GM12878 (cell line): ENCODE results near the gene FAM228B. TPM values are rescaled to one million over a fixed set of nuclear protein-coding genes. Genes with fewer than 3 reads are reported as not detected.

Experiments
- ATAC-seq: fragments of 200-7000 bp; cut with Tn5 transposase; 3 replicates; pipeline ENCODE4 v1.9.1; 2020; ENCODE audit warnings: mild to moderate bottlenecking, moderate library complexity
- BruUV-seq: library from RNA; stranded (reverse); fragments of 400-500 nt; replicated peaks from 2 replicates; lab custom pipeline; 2021; lab: Mats Ljungman, UMichigan
- CTCF ChIA-PET: fragments of 300-600 bp; sonication (Branson Sonifier 250); formaldehyde crosslinking; extraction: SDS; loops from one replicate; lab custom pipeline; 2021; ENCODE audit warnings: inconsistent platforms; lab: Yijun Ruan, JAX
- POLR2A ChIA-PET: fragments of 350-600 bp; formaldehyde crosslinking; extraction: SDS; loops from one replicate; lab custom pipeline; 2021; ENCODE audit warnings: inconsistent platforms; lab: Charles Lee
- RAD21 ChIA-PET: fragments of 300-600 bp; sonication (Branson Sonifier 250); formaldehyde crosslinking; loops from one replicate; lab custom pipeline; 2023; ENCODE audit warnings: antibody characterized with exemption; ENCODE audit not compliant: unreplicated experiment; lab: Charles Lee
- SMC1A ChIA-PET: fragments of 300-600 bp; sonication (Branson Sonifier 250); formaldehyde crosslinking; loops from one replicate; lab custom pipeline; 2023; ENCODE audit not compliant: unreplicated experiment, uncharacterized antibody; lab: Charles Lee
- DNase-seq: peaks from one replicate; pipeline ENCODE4 v3.0.0-alpha.2; 2011; ENCODE audit warnings: low read depth, low spot score
- FAIRE-seq: peaks from 3 replicates; lab custom pipeline; 2011; peaks lifted over from hg19 to GRCh38; lab: Jason Lieb, UNC
- H2AFZ ChIP-seq: 2 replicates; pipeline ENCODE4 v1.6.0; 2011; ENCODE audit warnings: low read depth, low read length, control low read depth; ENCODE audit not compliant: control insufficient read depth
- H3K27ac ChIP-seq: 2 replicates; pipeline ENCODE4 v1.5.1; 2011; ENCODE audit warnings: control low read depth; ENCODE audit not compliant: control insufficient read depth, insufficient read depth
- H3K27me3 ChIP-seq, 2 experiments: replicated peaks in 1 of 2; 2 replicates each; pipeline versions ENCODE4 v1.6.0 to v1.6.1; 2011; ENCODE audit warnings: low read length in 1 of 2; ENCODE audit not compliant: control insufficient read depth in 2 of 2, insufficient read depth in 2 of 2
- H3K36me3 ChIP-seq, 2 experiments: 2 replicates each; pipeline ENCODE4 v1.5.1; 2011; ENCODE audit warnings: low read length in 1 of 2; ENCODE audit not compliant: control insufficient read depth in 2 of 2, insufficient read depth in 2 of 2
- H3K4me1 ChIP-seq: 2 replicates; pipeline ENCODE4 v1.6.1; 2011; ENCODE audit warnings: mild to moderate bottlenecking, low read length, moderate library complexity, mixed read lengths; ENCODE audit not compliant: control insufficient read depth, insufficient read depth
- H3K4me2 ChIP-seq: 2 replicates; pipeline ENCODE4 v1.6.0; 2011; ENCODE audit warnings: control low read depth; ENCODE audit not compliant: control insufficient read depth, insufficient read depth
- H3K4me3 ChIP-seq: fragments of 200-600 bp; sonication (generic); 2 replicates; pipeline ENCODE4 v1.5.1; 2016
- H3K79me2 ChIP-seq: 2 replicates; pipeline ENCODE4 v1.6.0; 2011; ENCODE audit warnings: low read length; ENCODE audit not compliant: control insufficient read depth, insufficient read depth
- H3K9ac ChIP-seq: 2 replicates; pipeline ENCODE4 v1.8.0; 2011; ENCODE audit warnings: low read length, control low read depth, mixed read lengths; ENCODE audit not compliant: control insufficient read depth, insufficient read depth
- H3K9me3 ChIP-seq: replicated peaks from 3 replicates; pipeline ENCODE4 v1.5.1; 2011; ENCODE audit warnings: mild to moderate bottlenecking, low read length; ENCODE audit not compliant: control insufficient read depth, insufficient read depth
- H4K20me1 ChIP-seq: 2 replicates; pipeline ENCODE4 v1.6.0; 2011; ENCODE audit not compliant: control insufficient read depth, insufficient read depth
- BHLHE40 ChIP-seq, 2 experiments: fragments of 450-650 bp in 1 of 2; IDR thresholded peaks; 2 replicates each; pipeline ENCODE4 v1.6.1; 2011 to 2017; ENCODE audit warnings: low read depth in 2 of 2, borderline replicate concordance in 1 of 2, improper control_type of control experiment in 1 of 2, low read length in 1 of 2, mild to moderate bottlenecking in 1 of 2
- BRCA1 ChIP-seq: IDR thresholded peaks from 2 replicates; pipeline ENCODE4 v1.6.1; 2011; ENCODE audit warnings: low read depth, low read length, improper control_type of control experiment
- CBFB ChIP-seq: IDR thresholded peaks from 2 replicates; pipeline ENCODE4 v1.6.1; 2016; ENCODE audit warnings: antibody characterized with exemption, low read depth
- GATAD2B ChIP-seq: fragments of 450-650 bp; conservative IDR thresholded peaks from 2 replicates; pipeline ENCODE4 v1.6.1; 2017; ENCODE audit warnings: low read depth, mild to moderate bottlenecking, moderate library complexity
- HDAC2 ChIP-seq: fragments of 200-600 bp; sonication (generic); IDR thresholded peaks from 2 replicates; pipeline ENCODE4 v1.6.1; 2017
- JUNB ChIP-seq: IDR thresholded peaks from 2 replicates; pipeline ENCODE4 v1.6.1; 2016; ENCODE audit warnings: antibody characterized with exemption, mild to moderate bottlenecking
- LARP7 ChIP-seq: fragments of 450-650 bp; IDR thresholded peaks from 2 replicates; pipeline ENCODE4 v1.6.1; 2017; ENCODE audit warnings: mild to moderate bottlenecking
- MAX ChIP-seq: IDR thresholded peaks from 2 replicates; pipeline ENCODE4 v1.6.1; 2012; ENCODE audit warnings: low read depth, low read length, improper control_type of control experiment
- MYC ChIP-seq: IDR thresholded peaks from 2 replicates; pipeline ENCODE4 v1.6.1; 2011; ENCODE audit warnings: mild to moderate bottlenecking, low read length, moderate library complexity, inconsistent platforms; ENCODE audit not compliant: insufficient read depth, insufficient replicate concordance, insufficient read length, severe bottlenecking
- NFIC ChIP-seq: IDR thresholded peaks from 2 replicates; pipeline ENCODE4 v1.6.1; 2012; ENCODE audit warnings: low read depth, mild to moderate bottlenecking, inconsistent platforms, low read length, moderate library complexity
- PBX3 ChIP-seq: IDR thresholded peaks from 2 replicates; pipeline ENCODE4 v1.6.1; 2011; ENCODE audit warnings: mild to moderate bottlenecking, low read depth, low read length, moderate library complexity; ENCODE audit not compliant: insufficient replicate concordance
- PML ChIP-seq: IDR thresholded peaks from 2 replicates; pipeline ENCODE4 v1.6.1; 2012; ENCODE audit warnings: low read length, inconsistent platforms
- POLR2AphosphoS5 ChIP-seq: IDR thresholded peaks from 2 replicates; pipeline ENCODE4 v1.6.1; 2011; ENCODE audit warnings: mild to moderate bottlenecking, low read length, inconsistent platforms
- RUNX3 ChIP-seq: IDR thresholded peaks from 2 replicates; pipeline ENCODE4 v1.6.1; 2012; ENCODE audit warnings: low read length, inconsistent platforms
- STAT1 ChIP-seq: fragments of 450-650 bp; conservative IDR thresholded peaks from 2 replicates; pipeline ENCODE4 v1.6.1; 2014; ENCODE audit warnings: antibody characterized with exemption, mild to moderate bottlenecking
- TCF12 ChIP-seq: IDR thresholded peaks from 2 replicates; pipeline ENCODE4 v1.6.1; 2011; ENCODE audit warnings: low read depth, mild to moderate bottlenecking, low read length
- USF2 ChIP-seq: IDR thresholded peaks from 2 replicates; pipeline ENCODE4 v1.6.1; 2011; ENCODE audit warnings: low read depth, low read length, improper control_type of control experiment, borderline replicate concordance
- ZZZ3 ChIP-seq: IDR thresholded peaks from 2 replicates; pipeline ENCODE4 v1.6.1; 2011; ENCODE audit warnings: low read depth; ENCODE audit not compliant: control insufficient read depth, insufficient read length
- whole genome bisulfite sequencing: methylation state at CpG from one replicate; pipeline ENCODE4 v1.1.6; 2016; ENCODE audit warnings: low lambda C conversion rate; ENCODE audit not compliant: insufficient replicate concordance, insufficient coverage; ENCODE audit errors: missing lambda C conversion rate; 5-methylcytosine and 5-hydroxymethylcytosine counted together
- in situ Hi-C: fragments of 300-500 bp; cut with MboI; formaldehyde crosslinking; loops from 9 replicates; pipeline ENCODE4 v1.14.3; 2018; ENCODE audit warnings: mixed read lengths
- intact Hi-C: fragments of 100-400 bp; cut with micrococcal nuclease; formaldehyde crosslinking; loops from one replicate; pipeline ENCODE4 v1.14.2; 2022; ENCODE audit not compliant: unreplicated experiment
- polyA plus RNA-seq, 11 experiments: library from polyadenylated mRNA; depleted of rRNA in 4 of 11; unstranded in 6 of 11; stranded (reverse) in 5 of 11; fragments of >200 nt; fragmentation: Nextera tagmentation in 4 of 11; fragmentation: Illumina TruSeq in 1 of 11; extraction: Ambion mirVana in 4 of 11; extraction: Trizol in 1 of 11; gene quantifications; 1 replicate in 1 of 11; 2 replicates in 10 of 11; pipeline versions ENCODE4 v1.2.1 to v1.2.3, GENCODE V29; 2011 to 2016; ENCODE audit warnings: inconsistent platforms in 2 of 11, missing spikeins in 2 of 11, low read depth in 1 of 11
- total RNA-seq, 4 experiments: library from RNA; depleted of rRNA in 3 of 4; stranded (reverse); fragments of >200 nt in 3 of 4; fragmentation: Illumina TruSeq in 1 of 4; extraction: Trizol in 1 of 4; gene quantifications; 2 replicates each; pipeline versions ENCODE4 v1.2.1 to v1.2.3, GENCODE V29; 2013 to 2021

Gene FAM228B
- total and polyA plus RNA-seq, 10 of the 15 experiments (the other 5 are each of a cell fraction or from before 2014, with no cell fraction given) = 3.9 to 11.0 (median 7.5) TPM

- 87% methylated on average over 5 of the region's 5 CpGs for WGBS
- Histone ChIP-seq H3K9ac (no peak overlapping the region), H3K27me3 (no peaks in the 10 kb centered on the region), H3K9me3 (no peaks in the 10 kb centered on the region), H2AFZ (no peak overlapping the region), H4K20me1 (no peaks in the 10 kb centered on the region), H3K36me3 (no peaks in the 10 kb centered on the region), H3K4me1 (0 out of 2 replicates have a peak, but pooled peaks cover 4% of the 10 kb centered on the region), H3K4me2 (no peak overlapping the region), H3K4me3 (no peak overlapping the region), H3K27ac (no peak overlapping the region), H3K79me2 (no peaks in the 10 kb centered on the region)
- no peak for TF ChIP-seq USF2
- TF ChIP-seq HDAC2 = no peak
- TF ChIP-seq GATAD2B = no peak
- no peak for TF ChIP-seq CBFB
- TF ChIP-seq ZZZ3 = no peak
- TF ChIP-seq LARP7 = no peak
- TF ChIP-seq TCF12 = no peak
- no peak for TF ChIP-seq MYC
- no peak for TF ChIP-seq POLR2AphosphoS5
- TF ChIP-seq RUNX3 = no peak
- TF ChIP-seq BHLHE40 (IDR thresholded peaks at IDR 0.05; ENCODE audit: borderline replicate concordance in 1 of 2, low read depth in 2 of 2, low read length in 1 of 2) = no peak
- no peak for TF ChIP-seq MAX
- no peak for TF ChIP-seq PBX3
- TF ChIP-seq BRCA1 = no peak
- no peak for TF ChIP-seq STAT1
- no peak for TF ChIP-seq JUNB
- no peak for TF ChIP-seq NFIC
- TF ChIP-seq PML = no peak
- no peak for ATAC-seq
- RAD21 ChIA-PET = no interaction called here
- CTCF ChIA-PET = no interaction called here
- no peak for DNase-seq
- SMC1A ChIA-PET = no interaction called here
- intact Hi-C loops = no loop called here
- POLR2A ChIA-PET = no interaction called here
- FAIRE-seq = no peak
- BruUV-seq = no TSS peak
- in situ Hi-C loops = no loop called here
Observed at GRCh38 chr2:24169023-24169422, 45.8 kb downstream of the FAM228B start.
